PC-9 (cell line): ENCODE measurements around the gene PHC3. TPM values are rescaled to one million over a fixed set of nuclear protein-coding genes. Genes with fewer than 3 reads are reported as not detected.

Experiments
- BruUV-seq: library from RNA; stranded (reverse); fragments of 400-500 nt; replicated peaks from 2 replicates; lab custom pipeline; 2021; lab: Mats Ljungman, UMichigan
- CTCF ChIA-PET: fragments of 300-600 bp; sonication (Branson Sonifier 250); formaldehyde crosslinking; loops from one replicate; lab custom pipeline; 2022; ENCODE audit warnings: antibody characterized with exemption; lab: Charles Lee
- POLR2A ChIA-PET: fragments of 300-600 bp; sonication (Branson Sonifier 250); formaldehyde crosslinking; loops from one replicate; lab custom pipeline; 2022; ENCODE audit warnings: antibody characterized with exemption; ENCODE audit not compliant: unreplicated experiment; lab: Charles Lee
- DNase-seq, 2 experiments: peaks; one replicate each; pipeline versions ENCODE4 v3.0.0 to v3.0.0-alpha.2; 2015 to 2022; ENCODE audit warnings: mixed read lengths in 1 of 2
- H2AFZ ChIP-seq: fragments of 200-600 bp; sonication (generic); 2 replicates; pipeline ENCODE4 v1.8.1; 2017; ENCODE audit warnings: antibody characterized with exemption
- H3F3A ChIP-seq: fragments of 200-600 bp; sonication (generic); 2 replicates; pipeline ENCODE4 v1.8.1; 2017; ENCODE audit warnings: antibody characterized with exemption, mild to moderate bottlenecking, low read depth; ENCODE audit not compliant: insufficient read depth
- H3K27ac ChIP-seq: fragments of 200-600 bp; sonication (generic); 2 replicates; pipeline ENCODE4 v1.6.1; 2016; ENCODE audit warnings: mixed run types
- H3K27me3 ChIP-seq: fragments of 200-600 bp; sonication (generic); 2 replicates; pipeline ENCODE4 v1.6.1; 2016; ENCODE audit warnings: low read depth, mixed run types; ENCODE audit not compliant: insufficient read depth
- H3K36me3 ChIP-seq: fragments of 200-600 bp; sonication (generic); 2 replicates; pipeline ENCODE4 v1.6.1; 2016; ENCODE audit warnings: low read depth, mixed run types
- H3K4me1 ChIP-seq: fragments of 200-600 bp; sonication (generic); replicated peaks from 2 replicates; pipeline ENCODE4 v1.6.1; 2016; ENCODE audit warnings: mixed run types; ENCODE audit not compliant: insufficient read depth
- H3K4me2 ChIP-seq: fragments of 200-600 bp; sonication (generic); 2 replicates; pipeline ENCODE4 v1.6.1; 2017; ENCODE audit warnings: mixed run types
- H3K4me3 ChIP-seq: fragments of 200-600 bp; sonication (generic); 2 replicates; pipeline ENCODE4 v1.6.1; 2016; ENCODE audit warnings: mixed run types
- H3K79me2 ChIP-seq: fragments of 200-600 bp; sonication (generic); 2 replicates; pipeline ENCODE4 v1.6.1; 2017; ENCODE audit warnings: low read depth, mixed run types
- H3K9me2 ChIP-seq: fragments of 200-600 bp; sonication (generic); 2 replicates; pipeline ENCODE4 v1.8.1; 2017; ENCODE audit warnings: mild to moderate bottlenecking; ENCODE audit not compliant: insufficient read depth
- H3K9me3 ChIP-seq: fragments of 200-600 bp; sonication (generic); 2 replicates; pipeline ENCODE4 v1.8.1; 2016; ENCODE audit warnings: low read depth; ENCODE audit not compliant: insufficient read depth
- H4K20me1 ChIP-seq: fragments of 200-600 bp; sonication (generic); 2 replicates; pipeline ENCODE4 v1.8.1; 2017; ENCODE audit not compliant: insufficient read depth
- CTCF ChIP-seq: fragments of 200-600 bp; sonication (generic); conservative IDR thresholded peaks from 2 replicates; pipeline ENCODE4 v1.6.1; 2017; ENCODE audit warnings: mixed run types, antibody characterized with exemption, mild to moderate bottlenecking, moderate library complexity
- EZH2 ChIP-seq: fragments of 200-600 bp; sonication (generic); IDR thresholded peaks from 2 replicates; pipeline ENCODE4 v1.8.0; 2017; ENCODE audit warnings: antibody characterized with exemption, low read depth
- intact Hi-C: fragments of 100-400 bp; cut with micrococcal nuclease; formaldehyde crosslinking; loops from one replicate; pipeline ENCODE4 v1.10.0; 2022; ENCODE audit not compliant: unreplicated experiment
- total RNA-seq: library from RNA; stranded (reverse); gene quantifications from 2 replicates; pipeline ENCODE4 v1.2.3, GENCODE V29; 2021

PHC3 gene
- total RNA-seq, 1 experiment from 2014 or later = 80.8 TPM

- H3K9me3 ChIP-seq = no peaks in the 10 kb centered on the region
- BruUV-seq = no TSS peak
- peaks cover 22% of the 10 kb centered on the region for H3K79me2 ChIP-seq
- H3K4me1 ChIP-seq = peaks cover 11% of the 10 kb centered on the region
- intact Hi-C loops = no loop called here
- H3K27me3 ChIP-seq = no peaks in the 10 kb centered on the region
- H3K36me3 ChIP-seq = 0 out of 2 replicates have a peak, but pooled peaks cover 6% of the 10 kb centered on the region
- TF ChIP-seq EZH2 (no peak), CTCF (no peak)
- POLR2A ChIA-PET = no interaction called here
- CTCF ChIA-PET = no interaction called here
- no peak for DNase-seq
- H3K9me2 ChIP-seq = no peaks in the 10 kb centered on the region
- H3K4me2 ChIP-seq = no peak overlapping the region
- H2AFZ ChIP-seq = no peak overlapping the region
- no peak overlapping the region for H3K4me3 ChIP-seq
- H3F3A ChIP-seq = peaks cover 9% of the 10 kb centered on the region; the same call in 1 of the 2 replicates
- no peak overlapping the region for H3K27ac ChIP-seq
- H4K20me1 ChIP-seq = no peaks in the 10 kb centered on the region
Observed at GRCh38 chr3:170056710-170057454, 124.7 kb downstream of the PHC3 start.

- DNase-seq = peak in 1 of 2 experiments; percentile 48
- Histone ChIP-seq H3K79me2 (peaks cover 36% of the 10 kb centered on the region), H3K4me2 (no peak overlapping the region), H3K4me1 (peaks cover 27% of the 10 kb centered on the region), H3K9me2 (no peaks in the 10 kb centered on the region), H4K20me1 (no peaks in the 10 kb centered on the region), H3K36me3 (0 out of 2 replicates have a peak, but pooled peaks cover 6% of the 10 kb centered on the region), H3K4me3 (no peak overlapping the region), H3K27ac (no peak overlapping the region), H2AFZ (no peak overlapping the region), H3F3A (peaks cover 26% of the 10 kb centered on the region), H3K27me3 (no peaks in the 10 kb centered on the region), H3K9me3 (no peaks in the 10 kb centered on the region)
- intact Hi-C loops = loop anchor here (2.0 kb wide), 1 partner anchor 18 kb away; the partner anchor contains the start of gene GPR160
- POLR2A ChIA-PET = no interaction called here
- CTCF ChIA-PET = no interaction called here
- no TSS peak for BruUV-seq
- no peak for TF ChIP-seq EZH2
- no peak for TF ChIP-seq CTCF
Observed at GRCh38 chr3:170055209-170055608, 126.3 kb downstream of the PHC3 start.

GRCh38 chr3:170054204-170054603, 127.3 kb downstream of the PHC3 start:
- H3K27me3 ChIP-seq = no peaks in the 10 kb centered on the region
- no TSS peak for BruUV-seq
- no peak overlapping the region for H3K4me2 ChIP-seq
- peak in 1 of 2 experiments; percentile 46 for DNase-seq
- no peak overlapping the region for H3K27ac ChIP-seq
- 0 out of 2 replicates have a peak, but pooled peaks cover 6% of the 10 kb centered on the region for H3K36me3 ChIP-seq
- CTCF ChIA-PET = interaction anchor here (0.6 to 0.7 kb wide), 4 partner anchors 25 to 809 kb away, joined by 3 to 4 read pairs (median 3); no protein-coding TSS in a partner anchor
- H4K20me1 ChIP-seq = no peaks in the 10 kb centered on the region
- H3K4me3 ChIP-seq = no peak overlapping the region
- intact Hi-C loops = loop anchor here (1.0 to 2.0 kb wide), 2 partner anchors 17 to 191 kb away; partner anchors contain the start of gene GPR160
- no peaks in the 10 kb centered on the region for H3K9me2 ChIP-seq
- peaks cover 33% of the 10 kb centered on the region for H3K4me1 ChIP-seq
- H3K79me2 ChIP-seq = peaks cover 36% of the 10 kb centered on the region
- POLR2A ChIA-PET = no interaction called here
- peaks cover 36% of the 10 kb centered on the region for H3F3A ChIP-seq
- TF ChIP-seq CTCF (peak; percentile 56), EZH2 (no peak)
- H3K9me3 ChIP-seq = no peaks in the 10 kb centered on the region
- H2AFZ ChIP-seq = no peak overlapping the region
